ENCODE measurements around the gene CCNL2.

- no peak for TF ChIP-seq EZH2 (IDR thresholded peaks at IDR 0.05)
- TF ChIP-seq POLR2AphosphoS5 (IDR thresholded peaks at IDR 0.05; ENCODE audit: borderline replicate concordance, low read depth, low read length) = no peak
Observed at GRCh38 chr1:1381294-1381693, 17.8 kb downstream of the CCNL2 start.
